Nephron progenitor cell (in vitro differentiated cells): Measurements from ENCODE around the gene FAM170B.
A peak's percentile ranks its signal among the peaks of the same experiment; 100 is the strongest.

Experiments
- DNase-seq: peaks from one replicate; pipeline ENCODE4 v3.0.0; 2021
- H3K27ac Mint-ChIP-seq: 2 replicates; pipeline ENCODE4 v1.8.0; 2021; ENCODE audit warnings: mild to moderate bottlenecking, moderate library complexity, mixed read lengths
- H3K27me3 Mint-ChIP-seq: 2 replicates; pipeline ENCODE4 v1.8.0; 2021; ENCODE audit warnings: mild to moderate bottlenecking, low read depth, mixed read lengths; ENCODE audit not compliant: poor library complexity
- H3K36me3 Mint-ChIP-seq: 2 replicates; pipeline ENCODE4 v1.8.0; 2021; ENCODE audit warnings: low read depth, mixed read lengths
- H3K4me1 Mint-ChIP-seq: 2 replicates; pipeline ENCODE4 v1.8.0; 2021; ENCODE audit warnings: mixed read lengths
- H3K4me3 Mint-ChIP-seq: 2 replicates; pipeline ENCODE4 v1.8.0; 2021; ENCODE audit warnings: mild to moderate bottlenecking, moderate library complexity, mixed read lengths
- H3K9me3 Mint-ChIP-seq: 2 replicates; pipeline ENCODE4 v1.8.0; 2021; ENCODE audit warnings: mild to moderate bottlenecking, moderate library complexity, mixed read lengths
- CTCF ChIP-seq: fragments of 200-600 bp; sonication (generic); IDR thresholded peaks from 2 replicates; pipeline ENCODE4 v1.5.0; 2021; ENCODE audit warnings: antibody characterized with exemption

Gene FAM170B

GRCh38 chr10:49094646-49095045 is 39.2 kb downstream of the FAM170B start:
- H3K4me1 Mint-ChIP-seq = peaks cover 45% of the 10 kb centered on the region
- no peaks in the 10 kb centered on the region for H3K36me3 Mint-ChIP-seq
- H3K9me3 Mint-ChIP-seq = peaks cover 4% of the 10 kb centered on the region
- no peak overlapping the region for H3K4me3 Mint-ChIP-seq
- H3K27ac Mint-ChIP-seq = peak overlapping the region; percentile 43
- TF ChIP-seq CTCF = no peak
- H3K27me3 Mint-ChIP-seq = peaks cover 8% of the 10 kb centered on the region
- DNase-seq = no peak

- TF ChIP-seq CTCF = no peak
- Mint-ChIP-seq H3K27ac (peak overlapping the region; percentile 69), H3K9me3 (peaks cover 4% of the 10 kb centered on the region), H3K36me3 (no peaks in the 10 kb centered on the region), H3K4me3 (peak overlapping the region; percentile 31), H3K4me1 (peaks cover 44% of the 10 kb centered on the region), H3K27me3 (peaks cover 8% of the 10 kb centered on the region)
- no peak for DNase-seq
Observed at GRCh38 chr10:49093922-49094321, 39.9 kb downstream of the FAM170B start.

- Mint-ChIP-seq H3K36me3 (no peaks in the 10 kb centered on the region), H3K27ac (no peak overlapping the region), H3K4me1 (peaks cover 43% of the 10 kb centered on the region), H3K9me3 (peaks cover 7% of the 10 kb centered on the region), H3K4me3 (no peak overlapping the region), H3K27me3 (peaks cover 8% of the 10 kb centered on the region)
- DNase-seq = no peak
- TF ChIP-seq CTCF = no peak
Observed at GRCh38 chr10:49092477-49092876, 41.3 kb downstream of the FAM170B start.

- H3K4me1 Mint-ChIP-seq = peaks cover 43% of the 10 kb centered on the region
- H3K4me3 Mint-ChIP-seq = no peak overlapping the region
- no peaks in the 10 kb centered on the region for H3K36me3 Mint-ChIP-seq
- no peak overlapping the region for H3K27ac Mint-ChIP-seq
- H3K27me3 Mint-ChIP-seq = peaks cover 7% of the 10 kb centered on the region
- no peak for TF ChIP-seq CTCF
- DNase-seq = no peak
- peaks cover 15% of the 10 kb centered on the region for H3K9me3 Mint-ChIP-seq
Observed at GRCh38 chr10:49091450-49092210, 42.2 kb downstream of the FAM170B start.

GRCh38 chr10:49090696-49091380 is 43.0 kb downstream of the FAM170B start:
- no peak for DNase-seq

More at GRCh38 chr10:49090696-49091380, 43.0 kb downstream of the FAM170B start:
- Mint-ChIP-seq H3K4me1 (peaks cover 35% of the 10 kb centered on the region), H3K27me3 (peaks cover 9% of the 10 kb centered on the region), H3K27ac (no peak overlapping the region), H3K4me3 (no peak overlapping the region), H3K36me3 (peaks cover 4% of the 10 kb centered on the region), H3K9me3 (peaks cover 23% of the 10 kb centered on the region)
- no peak for TF ChIP-seq CTCF
